IMR-90 (cell line): ENCODE data around the gene ZNF556. TPM values are rescaled to one million over a fixed set of nuclear protein-coding genes. Genes with fewer than 3 reads are reported as not detected.

Source experiments
- ATAC-seq: fragments of 200-7000 bp; cut with Tn5 transposase; 2 replicates; pipeline ENCODE4 v1.9.1; 2020; ENCODE audit warnings: low read depth, mild to moderate bottlenecking, moderate library complexity
- BruUV-seq: library from RNA; stranded (reverse); fragments of 400-500 nt; replicated peaks from 2 replicates; lab custom pipeline; 2021; lab: Mats Ljungman, UMichigan
- CTCF ChIA-PET: fragments of 300-600 bp; formaldehyde crosslinking; extraction: SDS; loops from one replicate; lab custom pipeline; 2021; ENCODE audit warnings: antibody characterized with exemption; lab: Yijun Ruan, JAX
- POLR2A ChIA-PET: fragments of 300-600 bp; sonication (Branson Sonifier 250); formaldehyde crosslinking; loops from one replicate; lab custom pipeline; 2022; ENCODE audit warnings: antibody characterized with exemption; ENCODE audit not compliant: unreplicated experiment; lab: Charles Lee
- DNase-seq: peaks from one replicate; pipeline ENCODE4 v3.0.0; 2013
- H2AFZ ChIP-seq: replicated peaks from 2 replicates; pipeline ENCODE3; 2013; ENCODE audit warnings: low read length, mild to moderate bottlenecking; ENCODE audit not compliant: poor library complexity
- H2AK5ac ChIP-seq: 2 replicates; pipeline ENCODE4 v1.6.1; 2013; ENCODE audit warnings: low read depth, low read length, inconsistent platforms
- H2AK9ac ChIP-seq: replicated peaks from 2 replicates; pipeline ENCODE3; 2013; ENCODE audit warnings: mild to moderate bottlenecking, low read depth, low read length, moderate library complexity; ENCODE audit not compliant: poor library complexity
- H2BK120ac ChIP-seq: 2 replicates; pipeline ENCODE4 v1.6.1; 2013; ENCODE audit warnings: low read depth, low read length, inconsistent platforms
- H2BK15ac ChIP-seq: 3 replicates; pipeline ENCODE4 v1.6.1; 2013; ENCODE audit warnings: low read depth, low read length, inconsistent platforms
- H2BK20ac ChIP-seq: 2 replicates; pipeline ENCODE4 v1.6.1; 2013; ENCODE audit warnings: low read depth, mild to moderate bottlenecking, inconsistent platforms, low read length, moderate library complexity
- H2BK5ac ChIP-seq: 2 replicates; pipeline ENCODE4 v1.6.1; 2013; ENCODE audit warnings: mild to moderate bottlenecking, low read depth, low read length, inconsistent platforms; ENCODE audit not compliant: poor library complexity, severe bottlenecking
- H3K14ac ChIP-seq: replicated peaks from 2 replicates; pipeline ENCODE4 v1.6.1; 2013; ENCODE audit warnings: low read depth, low read length, inconsistent platforms
- H3K18ac ChIP-seq: 2 replicates; pipeline ENCODE4 v1.6.1; 2013; ENCODE audit warnings: low read depth, low read length, control low read depth
- H3K23ac ChIP-seq: 2 replicates; pipeline ENCODE4 v1.6.1; 2013; ENCODE audit warnings: low read depth, low read length, inconsistent platforms
- H3K27ac ChIP-seq: 2 replicates; pipeline ENCODE4 v1.5.1; 2013; ENCODE audit warnings: mild to moderate bottlenecking, control low read depth, low read length; ENCODE audit not compliant: insufficient read depth
- H3K27me3 ChIP-seq: 2 replicates; pipeline ENCODE4 v1.6.1; 2013; ENCODE audit warnings: low read length; ENCODE audit not compliant: control insufficient read depth, insufficient read depth
- H3K36me3 ChIP-seq: 2 replicates; pipeline ENCODE4 v1.6.1; 2013; ENCODE audit warnings: low read length, mixed read lengths; ENCODE audit not compliant: control insufficient read depth, insufficient read depth
- H3K4ac ChIP-seq: 2 replicates; pipeline ENCODE4 v1.6.1; 2013; ENCODE audit warnings: low read depth, low read length, inconsistent platforms
- H3K4me1 ChIP-seq: 2 replicates; pipeline ENCODE4 v1.6.1; 2013; ENCODE audit warnings: low read length, mixed read lengths; ENCODE audit not compliant: control insufficient read depth, insufficient read depth
- H3K4me2 ChIP-seq: 2 replicates; pipeline ENCODE4 v1.6.1; 2013; ENCODE audit warnings: low read depth, mild to moderate bottlenecking, control low read depth, low read length, moderate library complexity
- H3K4me3 ChIP-seq: 2 replicates; pipeline ENCODE4 v1.5.1; 2013; ENCODE audit warnings: low read depth, mild to moderate bottlenecking, control low read depth, low read length, moderate library complexity; ENCODE audit not compliant: insufficient read depth
- H3K56ac ChIP-seq: 2 replicates; pipeline ENCODE4 v1.6.1; 2013; ENCODE audit warnings: low read length, inconsistent platforms; ENCODE audit not compliant: insufficient read depth; ENCODE audit errors: extremely low read depth
- H3K79me1 ChIP-seq, 2 experiments: 2 replicates each; pipeline ENCODE4 v1.6.1; 2013; ENCODE audit warnings: low read length in 2 of 2, inconsistent platforms in 1 of 2, low read depth in 1 of 2
- H3K9ac ChIP-seq: 2 replicates; pipeline ENCODE4 v1.6.1; 2013; ENCODE audit warnings: low read depth, low read length, control low read depth
- H3K9me1 ChIP-seq: 2 replicates; pipeline ENCODE4 v1.6.1; 2013; ENCODE audit warnings: low read length, inconsistent platforms; ENCODE audit not compliant: insufficient read depth
- H3K9me3 ChIP-seq: 2 replicates; pipeline ENCODE4 v1.6.1; 2013; ENCODE audit warnings: low read length; ENCODE audit not compliant: control insufficient read depth, insufficient read depth
- H4K20me1 ChIP-seq: 2 replicates; pipeline ENCODE4 v1.6.1; 2013; ENCODE audit warnings: low read length, inconsistent platforms; ENCODE audit not compliant: insufficient read depth
- H4K5ac ChIP-seq: 2 replicates; pipeline ENCODE4 v1.6.1; 2013; ENCODE audit warnings: mild to moderate bottlenecking, low read depth, low read length, control low read depth
- H4K8ac ChIP-seq, 2 experiments: 2 replicates each; pipeline ENCODE4 v1.6.1; 2013; ENCODE audit warnings: low read depth in 2 of 2, low read length in 2 of 2, control low read depth in 1 of 2, inconsistent platforms in 1 of 2
- H4K91ac ChIP-seq: 2 replicates; pipeline ENCODE4 v1.6.1; 2013; ENCODE audit warnings: low read depth, low read length, inconsistent platforms; ENCODE audit not compliant: insufficient read depth
- ELK1 ChIP-seq: fragments of 150-350 bp; IDR thresholded peaks from 2 replicates; pipeline ENCODE4 v1.6.1; 2016; ENCODE audit warnings: low read depth, mild to moderate bottlenecking, low read length, moderate library complexity, borderline replicate concordance
- MAZ ChIP-seq: IDR thresholded peaks from 2 replicates; pipeline ENCODE4 v1.6.1; 2012; ENCODE audit warnings: low read depth, mild to moderate bottlenecking, low read length, improper control_type of control experiment, moderate library complexity, borderline replicate concordance
- NFE2L2 ChIP-seq: fragments of 150-350 bp; IDR thresholded peaks from 2 replicates; pipeline ENCODE4 v1.6.1; 2016; ENCODE audit warnings: low read depth, mild to moderate bottlenecking, low read length
- POLR2A ChIP-seq: IDR thresholded peaks from 2 replicates; pipeline ENCODE4 v1.6.1; 2012; ENCODE audit warnings: mild to moderate bottlenecking, low read depth, low read length
- RCOR1 ChIP-seq: IDR thresholded peaks from 2 replicates; pipeline ENCODE4 v1.6.1; 2012; ENCODE audit warnings: mild to moderate bottlenecking, low read length, improper control_type of control experiment; ENCODE audit not compliant: insufficient replicate concordance
- WGBS, 2 experiments: methylation state at CpG; one replicate each; pipeline versions ENCODE4 v1.1.5 to v1.1.7; 2013; ENCODE audit warnings: missing lambda C conversion rate in 2 of 2; ENCODE audit not compliant: insufficient read length in 1 of 2; ENCODE audit errors: extremely low coverage in 2 of 2; 5-methylcytosine and 5-hydroxymethylcytosine counted together
- dilution Hi-C: fragments of 300-500 bp; cut with HindIII; formaldehyde crosslinking; loops from one replicate; pipeline ENCODE4 v1.14.3; 2018; ENCODE audit warnings: low sequenced_read_pairs; ENCODE audit not compliant: unreplicated experiment
- in situ Hi-C: fragments of 300-500 bp; cut with MboI; formaldehyde crosslinking; loops from 3 replicates; pipeline ENCODE4 v1.14.3; 2019; ENCODE audit warnings: low sequenced_read_pairs, inconsistent platforms, mixed read lengths
- intact Hi-C: fragments of 100-400 bp; cut with micrococcal nuclease; formaldehyde crosslinking; loops from 2 replicates; pipeline ENCODE4 v1.10.0; 2022
- polyA plus RNA-seq, 3 experiments: library from polyadenylated mRNA; depleted of rRNA; stranded (reverse); fragments of >200 nt; gene quantifications; 2 replicates each; pipeline ENCODE4 v1.2.3, GENCODE V29; 2012; ENCODE audit warnings: low replicate concordance in 1 of 3
- total RNA-seq: library from RNA; depleted of rRNA; stranded (reverse); fragments of >200 nt; gene quantifications from 2 replicates; pipeline ENCODE4 v1.2.3, GENCODE V29; 2012

ZNF556 gene
- total and polyA plus RNA-seq, 2 of the 4 experiments (the other 2 are of a cell fraction): not detected

GRCh38 chr19:2900296-2901252 is 33.4 kb downstream of the ZNF556 start, which contains the start of gene ZNF57 (continued):
- TF ChIP-seq MAZ (peak; percentile 40; the same call in 1 of the 2 replicates), RCOR1 (no peak), NFE2L2 (no peak), POLR2A (no peak)

- Histone ChIP-seq H3K4me2 (no peak overlapping the region), H3K36me3 (no peaks in the 10 kb centered on the region), H3K4ac (no peak overlapping the region), H3K9me3 (no peaks in the 10 kb centered on the region), H3K27ac (no peak overlapping the region), H3K9ac (no peak overlapping the region), H2AFZ (no peak overlapping the region), H2BK120ac (no peak overlapping the region), H4K5ac (no peak overlapping the region), H2BK15ac (no peak overlapping the region), H4K20me1 (0 out of 2 replicates have a peak, but pooled peaks cover 4% of the 10 kb centered on the region), H3K14ac (no peak overlapping the region), H3K27me3 (no peaks in the 10 kb centered on the region), H2BK20ac (no peak overlapping the region), H2BK5ac (no peak overlapping the region), H3K79me1 (peaks cover 17 to 35% of the 10 kb centered on the region in 2 experiments), H3K23ac (no peak overlapping the region), H4K91ac (no peak overlapping the region), H3K56ac (no peak overlapping the region), H2AK5ac (no peak overlapping the region), H4K8ac (no peak overlapping the region), H3K4me1 (no peaks in the 10 kb centered on the region; the same call in 1 of the 2 replicates), H3K18ac (no peak overlapping the region), H3K4me3 (no peak overlapping the region), H2AK9ac (no peak overlapping the region), H3K9me1 (peaks cover 4% of the 10 kb centered on the region; the same call in 1 of the 2 replicates)
- TF ChIP-seq POLR2A (no peak), ELK1 (no peak)
- no TSS peak for BruUV-seq
- dilution Hi-C loops (no loop called here), in situ Hi-C loops (no loop called here), intact Hi-C loops (no loop called here)
- ChIA-PET POLR2A (no interaction called here), CTCF (no interaction called here)
- ATAC-seq: no peak
- no peak for DNase-seq
- 88% methylated on average over 10 of the region's 13 CpGs; no CpG with 5 or more reads in 1 of the 2 experiments for WGBS, 2 experiments
These were observed 35.6 kb downstream of the ZNF556 start for GRCh38 chr19:2902590-2903218.
